ENCODE data around the gene KIFAP3.

DNA sequence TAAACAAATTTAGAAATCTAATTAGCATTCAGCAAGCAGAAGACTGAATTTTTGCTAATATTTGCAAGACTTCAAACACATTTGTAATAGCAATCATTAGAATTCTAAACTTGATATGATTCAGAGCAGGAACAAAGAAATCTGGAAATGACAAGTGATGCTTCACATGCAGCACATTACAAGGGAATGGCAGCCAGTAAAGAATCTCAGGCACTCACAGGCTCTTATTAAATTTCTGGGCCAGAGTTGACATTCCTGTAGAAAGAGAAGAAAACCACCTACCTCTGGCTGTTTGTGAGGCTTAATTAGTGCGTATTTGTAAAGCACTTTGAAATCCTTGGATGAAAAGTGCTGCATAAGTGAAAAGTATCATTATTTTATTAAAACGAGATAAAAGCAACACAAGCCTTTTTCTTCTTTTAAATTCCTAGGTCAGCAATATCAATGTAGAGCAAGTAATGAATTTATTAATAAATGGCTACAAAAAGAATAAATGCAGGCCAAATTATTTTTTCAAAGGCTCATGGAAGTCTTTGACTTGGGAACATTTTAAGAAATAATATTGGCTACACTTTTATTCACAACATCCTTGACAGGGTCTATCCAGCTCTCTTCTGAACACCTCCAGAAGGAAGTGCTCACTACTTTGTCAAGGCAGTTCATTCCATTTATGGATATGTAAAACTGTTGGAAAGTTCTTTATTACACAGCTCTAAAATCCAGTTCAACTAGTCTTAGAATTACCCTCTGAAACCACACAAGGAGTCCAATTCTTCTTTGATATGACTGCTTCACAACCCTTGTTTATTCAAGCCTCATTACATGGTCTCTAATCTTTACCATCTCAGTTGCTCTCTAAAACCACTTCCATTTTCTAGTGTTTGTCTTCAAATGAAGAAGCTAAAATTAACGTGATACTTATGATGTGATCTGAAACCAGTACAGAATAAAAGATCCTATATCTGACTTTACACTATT is 148.7 kb downstream of the KIFAP3 start:
- no peak for TF ChIP-seq EZH2 (IDR thresholded peaks at IDR 0.05)
- TF ChIP-seq POLR2AphosphoS5 (IDR thresholded peaks at IDR 0.05; ENCODE audit: borderline replicate concordance, low read depth, low read length): no peak
- no peak for TF ChIP-seq FOXP2 (optimal IDR thresholded peaks at IDR 0.05; ENCODE audit: control extremely low read depth, extremely low read length, insufficient read depth)
